A673 (cell line): ENCODE data around the gene NPIPA3. TPM values are rescaled to one million over a fixed set of nuclear protein-coding genes. Genes with fewer than 3 reads are reported as not detected.

Source experiments
- total RNA-seq: library from RNA; stranded (reverse); gene quantifications from 2 replicates; pipeline ENCODE4 v1.2.3, GENCODE V29; 2021

Gene NPIPA3
- total RNA-seq, 1 experiment from 2014 or later = 6.7 TPM

Other genes starting within 250 kb of the NPIPA3 start
- 37.5 and 38.7 TPM in 2 replicates for gene PARN, start 73.2 kb upstream of the NPIPA3 start, total RNA-seq
- gene BFAR, start 70.5 kb upstream of the NPIPA3 start, total RNA-seq = 58.5 and 60.1 TPM in 2 replicates
- not detected in 2 replicates for gene PLA2G10, start 9.1 kb upstream of the NPIPA3 start, total RNA-seq
- 7.8 TPM in 2 replicates for gene NPIPA2, start 39.1 kb downstream of the NPIPA3 start, total RNA-seq
- gene NOMO1, start 130.3 kb downstream of the NPIPA3 start, total RNA-seq = 110 and 121 TPM in 2 replicates
- 161 and 178 TPM in 2 replicates for gene NPIPA1, start 234.0 kb downstream of the NPIPA3 start, total RNA-seq